ENCODE data around the gene DUSP8.
"Not testable (repeated sequence)": the region's sequence is repeated elsewhere in the genome, so short reads cannot be mapped to it uniquely, and the experiment has no call there.

The DUSP8 gene

DNA sequence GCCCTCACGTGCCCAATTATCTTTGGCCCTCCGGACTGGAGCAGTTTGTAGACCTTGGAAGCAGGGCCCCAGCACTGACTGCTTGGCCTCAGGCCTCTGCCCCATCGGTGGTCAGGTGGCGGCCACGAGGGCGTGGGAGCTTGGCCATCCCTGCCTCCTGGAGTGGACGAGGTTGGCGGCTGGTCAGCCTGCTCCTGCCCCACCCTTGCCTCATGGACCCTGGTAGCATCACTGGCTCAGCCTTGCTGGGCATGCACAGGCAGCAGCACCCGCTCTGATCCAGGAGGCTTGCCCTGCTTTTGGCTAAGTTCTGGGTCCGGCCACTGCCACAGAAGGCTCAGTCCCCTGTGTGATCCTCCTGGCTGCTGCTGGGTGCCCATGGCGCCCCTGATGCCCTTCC is 32.1 kb upstream of the DUSP8 start:
- Histone ChIP-seq H3K4me3 (no peak overlapping the region), H3K27ac (no peak overlapping the region)
- DNase-seq (ENCODE audit: low spot score) = no peak
- TF ChIP-seq, protein P1, sequence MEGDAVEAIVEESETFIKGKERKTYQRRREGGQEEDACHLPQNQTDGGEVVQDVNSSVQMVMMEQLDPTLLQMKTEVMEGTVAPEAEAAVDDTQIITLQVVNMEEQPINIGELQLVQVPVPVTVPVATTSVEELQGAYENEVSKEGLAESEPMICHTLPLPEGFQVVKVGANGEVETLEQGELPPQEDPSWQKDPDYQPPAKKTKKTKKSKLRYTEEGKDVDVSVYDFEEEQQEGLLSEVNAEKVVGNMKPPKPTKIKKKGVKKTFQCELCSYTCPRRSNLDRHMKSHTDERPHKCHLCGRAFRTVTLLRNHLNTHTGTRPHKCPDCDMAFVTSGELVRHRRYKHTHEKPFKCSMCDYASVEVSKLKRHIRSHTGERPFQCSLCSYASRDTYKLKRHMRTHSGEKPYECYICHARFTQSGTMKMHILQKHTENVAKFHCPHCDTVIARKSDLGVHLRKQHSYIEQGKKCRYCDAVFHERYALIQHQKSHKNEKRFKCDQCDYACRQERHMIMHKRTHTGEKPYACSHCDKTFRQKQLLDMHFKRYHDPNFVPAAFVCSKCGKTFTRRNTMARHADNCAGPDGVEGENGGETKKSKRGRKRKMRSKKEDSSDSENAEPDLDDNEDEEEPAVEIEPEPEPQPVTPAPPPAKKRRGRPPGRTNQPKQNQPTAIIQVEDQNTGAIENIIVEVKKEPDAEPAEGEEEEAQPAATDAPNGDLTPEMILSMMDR (IDR thresholded peaks at IDR 0.05) = no peak

DNA sequence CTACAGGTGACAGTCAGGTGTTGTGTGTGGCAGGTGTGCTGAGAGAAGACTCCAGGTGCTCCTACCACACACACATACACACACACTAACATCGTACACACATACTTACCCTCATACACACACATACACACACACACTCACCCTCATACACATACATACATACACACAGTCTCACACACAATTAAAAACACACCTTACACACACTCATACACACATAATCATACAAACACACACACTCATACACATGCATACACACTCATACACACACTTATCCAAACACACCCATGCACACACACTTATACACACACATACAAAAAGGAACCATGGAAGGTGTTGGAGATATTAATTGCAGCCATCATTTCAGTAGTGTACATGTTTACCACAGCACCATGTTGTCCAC is 31.6 kb upstream of the DUSP8 start:
- Histone ChIP-seq H3K27ac (no peak overlapping the region), H3K4me3 (no peak overlapping the region)
- TF ChIP-seq, protein P1 (IDR thresholded peaks at IDR 0.05) = no peak
- no peak for DNase-seq (ENCODE audit: low spot score)

DNA sequence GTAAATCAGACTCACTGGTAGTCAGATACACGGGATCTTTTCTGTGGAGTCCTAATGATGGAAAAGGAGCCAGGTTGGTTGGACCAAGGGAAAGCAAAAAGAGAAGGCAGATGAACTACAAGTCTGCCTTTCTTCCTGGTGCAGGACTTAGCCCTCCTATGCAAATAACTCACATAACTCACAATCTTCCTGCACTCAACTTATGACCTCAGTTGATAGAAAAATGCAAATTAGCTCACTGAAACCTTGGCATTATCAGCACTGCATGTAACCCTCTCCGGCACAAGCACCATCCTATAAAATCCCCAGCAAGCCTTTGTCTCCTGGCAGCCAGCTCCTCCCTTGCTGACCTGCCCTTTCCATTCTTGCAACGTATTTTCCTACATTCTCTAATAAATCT is 29.6 kb upstream of the DUSP8 start:
- DNase-seq (ENCODE audit: low spot score); H3K27ac ChIP-seq: not testable (repeated sequence)

DNA sequence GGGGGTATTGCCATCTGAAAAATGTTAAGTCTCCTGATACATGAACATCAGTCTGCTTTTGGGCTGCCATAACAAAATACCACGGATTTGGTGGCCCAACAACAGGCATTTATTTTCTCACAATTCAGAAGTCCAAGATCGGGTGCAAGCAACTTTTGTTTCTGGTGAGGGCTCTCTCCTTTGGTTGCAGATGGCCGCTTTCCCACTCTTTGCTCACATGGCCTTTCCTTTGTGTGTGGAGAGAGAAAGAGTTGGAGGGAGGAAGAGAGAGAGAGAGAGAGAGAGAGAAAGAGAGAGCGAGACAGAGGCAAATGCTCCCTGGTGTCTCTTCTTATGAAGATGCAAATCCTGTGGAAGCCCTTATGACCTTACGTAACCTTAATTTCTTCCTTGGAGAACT is 28.6 kb upstream of the DUSP8 start:
- H3K4me3 ChIP-seq = no peak overlapping the region
- H3K27ac ChIP-seq = no peak overlapping the region
- no peak for DNase-seq (ENCODE audit: low spot score)
- TF ChIP-seq, protein P1 (IDR thresholded peaks at IDR 0.05) = no peak

More for the DNA sequence above, 29.6 kb upstream of the DUSP8 start:
- H3K4me3 ChIP-seq = not testable (repeated sequence)

DNA sequence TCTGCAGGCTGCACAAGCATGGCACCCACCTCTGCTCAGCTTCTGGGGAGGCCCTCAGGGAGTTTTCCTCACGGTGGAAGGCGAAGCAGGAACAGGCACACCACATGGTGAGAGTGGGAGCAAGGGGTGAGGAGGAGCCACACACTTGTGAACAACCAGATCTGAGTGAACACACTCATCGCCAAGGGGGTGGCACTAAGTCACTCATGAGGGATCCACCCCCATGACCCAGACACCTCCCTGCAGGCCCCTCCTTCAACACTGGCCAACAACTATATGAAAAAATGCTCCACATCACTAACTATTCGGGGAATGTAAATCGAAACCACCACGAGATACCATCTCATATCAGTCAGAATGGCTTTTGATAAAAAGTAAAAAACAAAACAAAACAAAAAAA is 26.7 kb upstream of the DUSP8 start:
- no peak overlapping the region for H3K27ac ChIP-seq
- TF ChIP-seq, protein P1 (IDR thresholded peaks at IDR 0.05) = no peak
- H3K4me3 ChIP-seq = no peak overlapping the region
- no peak for DNase-seq (ENCODE audit: low spot score)

DNA sequence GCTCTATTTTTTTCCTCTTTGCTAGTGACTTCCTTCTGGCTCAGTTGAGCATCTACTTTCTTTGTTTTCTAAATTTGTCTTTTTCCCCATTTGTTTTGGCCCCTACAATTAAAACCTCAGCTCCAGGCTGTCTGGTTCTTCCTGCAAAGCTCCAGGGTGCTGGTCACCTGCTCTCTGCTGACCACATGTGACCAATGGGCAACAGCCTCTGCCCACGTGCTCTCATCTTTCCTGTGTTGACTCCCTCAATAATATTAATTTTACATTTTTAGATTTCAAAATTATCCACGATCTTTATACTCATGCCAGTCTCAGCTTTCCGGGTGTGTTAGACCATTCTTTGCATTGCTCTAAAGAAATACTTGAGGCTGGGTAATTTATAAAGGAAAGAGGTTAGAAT is 26.3 kb upstream of the DUSP8 start:
- not testable (repeated sequence) for H3K27ac ChIP-seq; DNase-seq (ENCODE audit: low spot score); H3K4me3 ChIP-seq

DNA sequence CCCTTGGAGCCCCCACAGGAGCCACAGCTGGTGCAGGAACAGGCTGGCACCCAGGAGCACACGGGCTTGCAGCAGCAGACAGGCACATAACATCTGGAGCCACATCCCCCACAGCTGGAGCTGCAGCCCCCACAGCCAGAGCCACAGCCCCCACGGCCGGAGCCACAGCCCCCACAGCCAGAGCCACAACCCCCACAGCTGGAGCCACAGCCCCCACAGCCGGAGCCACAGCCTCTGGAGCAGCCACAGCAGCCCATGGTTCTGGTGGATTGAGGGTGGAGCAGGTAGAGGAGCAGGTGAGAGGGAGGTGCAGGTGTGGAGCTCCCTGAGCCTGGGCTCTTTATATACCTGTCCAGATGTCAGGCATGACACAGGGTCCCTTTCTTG is 25.9 kb upstream of the DUSP8 start, which contains the start of gene KRTAP5-2:
KRTAP5-2 (minus strand) TSS at position 301 of the 387 bp plus-strand sequence; CDS start at position 257, 44 bp downstream.
- Histone ChIP-seq H3K27ac (no peak within 1 kb of the TSS), H3K4me3 (no peak within 1 kb of the TSS)
- TF ChIP-seq, protein P1 (IDR thresholded peaks at IDR 0.05) = no peak
- DNase-seq (ENCODE audit: low spot score) = no peak

GRCh38 chr11:1597331-1597993 is 25.4 kb upstream of the DUSP8 start:
- H3K4me3 ChIP-seq = no peak overlapping the region
- DNase-seq (ENCODE audit: low spot score) = no peak
- H3K27ac ChIP-seq = no peak overlapping the region
- TF ChIP-seq, protein P1 (IDR thresholded peaks at IDR 0.05) = no peak

DNA sequence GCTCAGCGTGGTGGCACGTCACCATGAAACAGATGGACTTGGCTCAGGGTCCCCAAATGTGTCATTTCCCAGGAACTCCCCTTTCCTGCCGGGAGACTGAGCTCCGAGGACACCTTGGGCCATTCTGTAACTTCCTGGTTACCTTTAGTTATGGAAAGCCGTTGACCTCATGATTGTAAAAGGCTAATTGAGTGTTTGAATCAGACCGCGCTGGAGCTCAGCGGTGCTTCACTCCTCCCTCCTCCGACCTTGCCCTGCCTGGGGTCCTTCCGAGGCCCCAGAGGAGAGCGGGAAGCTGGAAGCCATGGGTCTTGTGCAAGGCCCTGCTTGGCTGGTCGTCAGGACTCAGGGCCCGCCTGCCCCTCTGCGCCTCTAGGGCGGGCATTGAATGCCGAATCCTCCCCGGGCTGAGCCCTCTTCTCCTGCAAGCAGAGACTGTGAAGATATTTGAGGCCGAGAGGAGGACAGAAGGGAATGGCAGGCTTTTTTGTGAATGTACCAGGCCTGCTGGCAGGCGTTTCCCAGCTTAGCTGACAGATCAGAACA is 24.6 kb upstream of the DUSP8 start:
- H3K4me3 ChIP-seq; DNase-seq (ENCODE audit: low spot score); H3K27ac ChIP-seq: not testable (repeated sequence)

DNA sequence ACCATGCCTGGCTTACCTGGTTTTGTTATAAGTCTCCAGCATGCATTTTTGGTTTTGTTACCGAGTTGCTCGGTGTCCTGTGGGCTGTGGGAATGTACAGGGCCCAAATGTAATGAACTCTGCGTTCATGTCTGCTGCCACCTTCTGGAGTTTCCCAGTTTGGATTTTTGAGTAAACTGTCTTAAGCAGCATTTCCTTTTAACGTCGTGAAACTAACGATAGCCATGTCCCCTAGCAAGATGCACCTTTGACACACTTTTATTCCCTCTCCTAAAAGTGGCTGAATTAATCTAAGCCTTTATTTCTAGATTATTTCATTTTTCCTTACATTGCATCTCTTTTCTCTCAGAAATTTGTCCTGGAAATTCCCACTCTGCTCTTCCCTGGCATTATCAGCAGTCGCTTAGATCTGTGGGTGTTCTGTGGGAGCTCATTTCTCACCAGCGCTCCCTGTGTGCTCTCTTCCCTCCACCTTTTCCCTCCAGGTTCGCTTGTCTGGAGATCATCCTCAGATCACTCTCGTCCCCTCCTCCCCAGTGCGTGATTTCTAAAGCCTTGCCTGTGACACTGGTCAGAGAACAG is 24.0 kb upstream of the DUSP8 start:
- not testable (repeated sequence) for H3K27ac ChIP-seq; H3K4me3 ChIP-seq; DNase-seq (ENCODE audit: low spot score)

All from coronary artery (tissue), 2 donors.